KMS-11 (cell line): Measurements from ENCODE around the gene MAGEB4.

Experiments used
- H2AFZ ChIP-seq: fragments of 200-600 bp; sonication (generic); 2 replicates; pipeline ENCODE4 v1.6.1; 2016; ENCODE audit warnings: antibody characterized with exemption, mixed run types, low read depth
- H3K27ac ChIP-seq: fragments of 200-600 bp; sonication (generic); 2 replicates; pipeline ENCODE4 v1.6.1; 2016; ENCODE audit warnings: mild to moderate bottlenecking, mixed run types
- H3K27me3 ChIP-seq: fragments of 200-600 bp; sonication (generic); 2 replicates; pipeline ENCODE4 v1.6.1; 2017; ENCODE audit warnings: mild to moderate bottlenecking, low read depth, mixed run types, moderate library complexity; ENCODE audit not compliant: insufficient read depth
- H3K36me3 ChIP-seq: fragments of 200-600 bp; sonication (generic); 2 replicates; pipeline ENCODE4 v1.6.1; 2017; ENCODE audit warnings: mild to moderate bottlenecking, mixed run types; ENCODE audit not compliant: insufficient read depth
- H3K4me1 ChIP-seq: fragments of 200-600 bp; sonication (generic); 2 replicates; pipeline ENCODE4 v1.6.1; 2016; ENCODE audit warnings: mild to moderate bottlenecking, low read depth, mixed run types; ENCODE audit not compliant: poor library complexity, severe bottlenecking
- H3K4me2 ChIP-seq: fragments of 200-600 bp; sonication (generic); 2 replicates; pipeline ENCODE4 v1.7.0; 2016; ENCODE audit warnings: mild to moderate bottlenecking, mixed run types
- H3K4me3 ChIP-seq: fragments of 200-600 bp; sonication (generic); IDR thresholded peaks from 2 replicates; pipeline ENCODE4 v1.6.1; 2017; ENCODE audit warnings: low read depth, low read length, mixed read lengths; ENCODE audit not compliant: insufficient read depth
- H3K79me2 ChIP-seq: fragments of 200-600 bp; sonication (generic); 2 replicates; pipeline ENCODE4 v1.6.1; 2016; ENCODE audit warnings: low read depth, mixed run types; ENCODE audit not compliant: insufficient read depth
- H3K9ac ChIP-seq: fragments of 200-600 bp; sonication (generic); 2 replicates; pipeline ENCODE4 v1.6.1; 2016; ENCODE audit warnings: mild to moderate bottlenecking, mixed run types
- H4K20me1 ChIP-seq: fragments of 200-600 bp; sonication (generic); 2 replicates; pipeline ENCODE4 v1.6.1; 2016; ENCODE audit warnings: mild to moderate bottlenecking, mixed run types; ENCODE audit not compliant: insufficient read depth
- CTCF ChIP-seq: fragments of 200-600 bp; sonication (generic); conservative IDR thresholded peaks from 2 replicates; pipeline ENCODE4 v1.6.1; 2017; ENCODE audit warnings: low read depth, mild to moderate bottlenecking, antibody characterized with exemption, low read length, moderate library complexity, mixed read lengths

MAGEB4 gene

GRCh38 chrX:30224536-30224935 is 17.3 kb upstream of the MAGEB4 start:
- no peak overlapping the region for H3K27ac ChIP-seq
- H3K4me3 ChIP-seq = no peak overlapping the region
- no peak for TF ChIP-seq CTCF
- no peak overlapping the region for H3K4me2 ChIP-seq
- no peaks in the 10 kb centered on the region for H3K4me1 ChIP-seq
- H4K20me1 ChIP-seq = no peaks in the 10 kb centered on the region
- H3K36me3 ChIP-seq = no peaks in the 10 kb centered on the region
- H3K9ac ChIP-seq = no peak overlapping the region
- H2AFZ ChIP-seq = no peak overlapping the region
- H3K27me3 ChIP-seq = no peaks in the 10 kb centered on the region
- H3K79me2 ChIP-seq = no peaks in the 10 kb centered on the region

- Histone ChIP-seq H2AFZ (no peak overlapping the region), H3K4me2 (no peak overlapping the region), H4K20me1 (no peaks in the 10 kb centered on the region), H3K27me3 (no peaks in the 10 kb centered on the region), H3K4me3 (no peak overlapping the region), H3K27ac (no peak overlapping the region), H3K36me3 (no peaks in the 10 kb centered on the region), H3K4me1 (no peaks in the 10 kb centered on the region), H3K79me2 (no peaks in the 10 kb centered on the region), H3K9ac (no peak overlapping the region)
- no peak for TF ChIP-seq CTCF
Measured at GRCh38 chrX:30228526-30228925, 13.3 kb upstream of the MAGEB4 start.

GRCh38 chrX:30230395-30230794 is 11.4 kb upstream of the MAGEB4 start, which contains the start of gene MAGEB3:
TSS of gene MAGEB3 (plus strand) at chrX:30230657. CDS start at chrX:30235925, 5,268 bp downstream.
- no peak within 1 kb of the TSS for H3K27ac ChIP-seq
- H3K36me3 ChIP-seq = no peaks in the 10 kb centered on the region
- no peak within 1 kb of the TSS for H3K9ac ChIP-seq
- no peaks in the 10 kb centered on the region for H3K27me3 ChIP-seq
- H3K4me1 ChIP-seq = no peaks in the 10 kb centered on the region
- H2AFZ ChIP-seq = no peak within 1 kb of the TSS
- H4K20me1 ChIP-seq = no peaks in the 10 kb centered on the region
- H3K4me3 ChIP-seq = no peak within 1 kb of the TSS
- H3K79me2 ChIP-seq = no peaks in the 10 kb centered on the region
- no peak within 1 kb of the TSS for H3K4me2 ChIP-seq
- no peak for TF ChIP-seq CTCF

GRCh38 chrX:30246769-30247489 is 5.1 kb downstream of the MAGEB4 start, which contains the start of gene MAGEB1:
TSS of gene MAGEB1 (plus strand) at chrX:30247146. CDS start at chrX:30250494, 3,348 bp downstream.
- no peak within 1 kb of the TSS for H3K9ac ChIP-seq
- H3K79me2 ChIP-seq = no peaks in the 10 kb centered on the region
- no peak within 1 kb of the TSS for H3K4me3 ChIP-seq
- TF ChIP-seq CTCF = no peak
- no peaks in the 10 kb centered on the region for H3K4me1 ChIP-seq
- no peaks in the 10 kb centered on the region for H3K36me3 ChIP-seq
- H2AFZ ChIP-seq = no peak within 1 kb of the TSS
- H3K27ac ChIP-seq = no peak within 1 kb of the TSS
- H4K20me1 ChIP-seq = no peaks in the 10 kb centered on the region
- H3K4me2 ChIP-seq = no peak within 1 kb of the TSS
- no peaks in the 10 kb centered on the region for H3K27me3 ChIP-seq
